Activated naive CD4-positive, alpha-beta T cell treated with anti-CD3 and anti-CD28 coated beads for 36 hours (primary cell): ENCODE data around the gene PEX14. TPM values are rescaled to one million over a fixed set of nuclear protein-coding genes. Genes with fewer than 3 reads are reported as not detected.

Experiments
- CTCF ChIA-PET: fragments of 350-600 bp; sonication (Branson Sonifier 250); formaldehyde crosslinking; loops from one replicate; lab custom pipeline; 2021; ENCODE audit warnings: antibody characterized with exemption; lab: Charles Lee
- DNase-seq: peaks from one replicate; pipeline ENCODE4 v3.0.0-alpha.2; 2020
- H3K27ac Mint-ChIP-seq: one replicate; pipeline ENCODE4 v1.8.0; 2021; ENCODE audit warnings: mild to moderate bottlenecking, mixed read lengths
- H3K27me3 Mint-ChIP-seq: one replicate; pipeline ENCODE4 v1.8.0; 2021; ENCODE audit warnings: low read depth, mixed read lengths
- H3K36me3 Mint-ChIP-seq: one replicate; pipeline ENCODE4 v1.8.0; 2021; ENCODE audit warnings: low read depth, mixed read lengths
- H3K4me1 Mint-ChIP-seq: one replicate; pipeline ENCODE4 v1.8.0; 2021; ENCODE audit warnings: low read depth, mixed read lengths
- H3K4me3 Mint-ChIP-seq: one replicate; pipeline ENCODE4 v1.8.0; 2021; ENCODE audit warnings: mild to moderate bottlenecking, moderate library complexity, mixed read lengths
- H3K9me3 Mint-ChIP-seq: one replicate; pipeline ENCODE4 v1.8.0; 2021; ENCODE audit warnings: mixed read lengths
- intact Hi-C: fragments of 100-400 bp; cut with micrococcal nuclease; formaldehyde crosslinking; loops from one replicate; pipeline ENCODE4 v1.15.1; 2023
- total RNA-seq, 2 experiments: library from RNA; stranded (reverse); gene quantifications; one replicate each; pipeline ENCODE4 v1.2.3, GENCODE V29; 2021

The PEX14 gene
- total RNA-seq, 2 experiments from 2014 or later, result 15.8 to 17.2 TPM

GRCh38 chr1:10540277-10541005, 65.7 kb downstream of the PEX14 start:
- CTCF ChIA-PET, result interaction anchor here (0.6 kb wide), 1 partner anchor 104 kb away, joined by 3 read pairs; no protein-coding TSS in a partner anchor
- Mint-ChIP-seq H3K9me3 (no peaks in the 10 kb centered on the region), H3K36me3 (peaks cover 20% of the 10 kb centered on the region), H3K4me3 (no peak overlapping the region), H3K27ac (no peak overlapping the region), H3K27me3 (no peaks in the 10 kb centered on the region), H3K4me1 (peaks cover 18% of the 10 kb centered on the region)
- DNase-seq, result no peak
- intact Hi-C loops, result no loop called here

GRCh38 chr1:10541286-10541685, 66.5 kb downstream of the PEX14 start:
- intact Hi-C loops, result no loop called here
- DNase-seq, result no peak
- Mint-ChIP-seq H3K27me3 (no peaks in the 10 kb centered on the region), H3K9me3 (no peaks in the 10 kb centered on the region), H3K36me3 (peaks cover 17% of the 10 kb centered on the region), H3K4me3 (no peak overlapping the region), H3K27ac (no peak overlapping the region), H3K4me1 (peaks cover 18% of the 10 kb centered on the region)
- CTCF ChIA-PET, result no interaction called here

- no peak for DNase-seq
- CTCF ChIA-PET, result no interaction called here
- Mint-ChIP-seq H3K36me3 (peaks cover 12% of the 10 kb centered on the region), H3K27ac (no peak overlapping the region), H3K9me3 (no peaks in the 10 kb centered on the region), H3K4me1 (peaks cover 23% of the 10 kb centered on the region), H3K4me3 (no peak overlapping the region), H3K27me3 (no peaks in the 10 kb centered on the region)
- intact Hi-C loops, result no loop called here
Measured at GRCh38 chr1:10544239-10544638, 69.5 kb downstream of the PEX14 start.

DNA sequence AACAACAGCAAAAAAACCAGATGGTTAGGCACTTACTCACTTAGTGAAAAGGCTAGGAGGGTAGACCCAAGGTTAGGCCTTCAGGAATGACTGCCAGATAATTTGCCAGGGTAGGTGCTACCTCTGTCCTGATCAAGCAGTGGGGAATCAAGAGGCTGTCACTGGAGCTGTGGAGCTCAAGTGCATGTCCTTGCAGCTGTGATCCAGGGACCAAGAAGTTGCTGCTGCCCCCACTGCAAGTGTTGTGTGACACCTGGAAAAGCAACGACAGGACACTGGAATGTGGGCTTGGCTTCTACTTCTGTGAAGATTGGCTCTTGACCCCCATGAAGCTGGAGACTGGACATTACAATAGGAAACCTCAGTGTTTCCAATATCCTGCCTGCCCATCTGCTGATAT, 72.1 kb downstream of the PEX14 start:
- CTCF ChIA-PET, result interaction anchor here (1.1 kb wide), 1 partner anchor 8 kb away, joined by 5 read pairs; no protein-coding TSS in a partner anchor
- DNase-seq, result no peak
- H3K4me1 Mint-ChIP-seq, result peaks cover 23% of the 10 kb centered on the region
- peaks cover 7% of the 10 kb centered on the region for H3K36me3 Mint-ChIP-seq
- H3K27me3 Mint-ChIP-seq, result no peaks in the 10 kb centered on the region
- H3K9me3 Mint-ChIP-seq, result no peaks in the 10 kb centered on the region
- no peak overlapping the region for H3K27ac Mint-ChIP-seq
- intact Hi-C loops, result no loop called here
- no peak overlapping the region for H3K4me3 Mint-ChIP-seq

DNA sequence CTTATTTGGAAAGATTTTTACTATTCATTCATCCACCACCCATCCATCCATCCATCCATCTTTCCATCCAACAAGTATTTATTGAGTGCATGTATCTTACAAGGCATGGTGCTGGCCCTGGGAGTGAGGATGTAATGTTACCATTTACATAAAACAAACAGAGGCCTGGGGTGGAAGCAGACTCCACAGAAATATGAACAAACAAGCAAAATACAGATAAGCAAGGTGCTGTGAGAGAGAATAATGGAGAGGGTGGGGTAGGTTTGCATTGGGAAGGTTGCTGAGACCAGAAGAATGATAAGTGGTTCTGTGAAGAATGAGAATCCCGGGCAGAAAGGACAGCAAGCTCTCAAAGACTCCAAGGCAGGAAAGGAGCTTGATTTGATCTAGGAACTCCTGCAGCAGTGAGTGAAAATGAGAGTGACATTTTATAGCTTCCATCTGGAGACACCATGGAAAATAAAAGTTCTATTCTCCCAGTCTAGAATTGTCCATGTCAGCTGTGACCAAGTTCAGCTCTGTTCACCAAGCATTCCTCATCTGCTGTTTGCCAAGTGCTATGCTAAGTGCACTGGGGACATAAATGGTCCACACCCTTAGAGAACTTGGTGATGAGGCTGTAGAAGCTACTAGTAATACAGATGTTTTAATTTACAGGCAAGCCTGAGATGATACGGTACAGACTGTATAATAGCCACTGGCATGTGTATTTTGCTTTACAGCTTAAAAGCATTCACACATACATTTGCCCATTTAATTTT, 75.3 kb downstream of the PEX14 start:
- H3K27me3 Mint-ChIP-seq, result no peaks in the 10 kb centered on the region
- no peaks in the 10 kb centered on the region for H3K36me3 Mint-ChIP-seq
- no peak for DNase-seq
- CTCF ChIA-PET, result no interaction called here
- H3K27ac Mint-ChIP-seq, result no peak overlapping the region
- H3K4me1 Mint-ChIP-seq, result peaks cover 12% of the 10 kb centered on the region
- H3K4me3 Mint-ChIP-seq, result no peak overlapping the region
- intact Hi-C loops, result no loop called here
- no peaks in the 10 kb centered on the region for H3K9me3 Mint-ChIP-seq

DNA sequence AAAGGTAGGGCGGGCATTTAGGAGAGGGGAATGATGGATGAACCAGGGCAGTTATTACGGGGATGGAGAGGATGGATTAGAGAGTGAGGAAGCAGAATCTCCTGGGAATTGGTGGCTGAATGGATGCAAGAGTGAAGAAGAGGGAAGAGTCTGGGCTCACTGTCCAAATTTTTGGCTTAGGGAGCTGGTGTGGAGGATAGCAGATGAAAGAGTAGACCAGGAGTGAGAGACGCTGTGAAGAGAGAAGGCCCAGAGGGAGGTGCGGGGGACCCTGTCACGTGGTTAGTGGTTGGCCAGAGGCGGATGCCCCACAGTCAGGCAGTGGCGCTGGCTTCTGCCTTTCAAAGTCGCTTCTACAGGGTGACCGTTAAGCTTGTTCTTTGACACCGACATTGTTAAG, 78.4 kb downstream of the PEX14 start:
- H3K9me3 Mint-ChIP-seq, result no peaks in the 10 kb centered on the region
- peaks cover 12% of the 10 kb centered on the region for H3K4me1 Mint-ChIP-seq
- H3K36me3 Mint-ChIP-seq, result no peaks in the 10 kb centered on the region
- CTCF ChIA-PET, result no interaction called here
- no peaks in the 10 kb centered on the region for H3K27me3 Mint-ChIP-seq
- H3K27ac Mint-ChIP-seq, result no peak overlapping the region
- no peak for DNase-seq
- H3K4me3 Mint-ChIP-seq, result no peak overlapping the region
- intact Hi-C loops, result no loop called here

GRCh38 chr1:10555635-10556429, 81.1 kb downstream of the PEX14 start:
- no peaks in the 10 kb centered on the region for H3K27me3 Mint-ChIP-seq
- no peaks in the 10 kb centered on the region for H3K9me3 Mint-ChIP-seq
- DNase-seq, result no peak
- no peak overlapping the region for H3K4me3 Mint-ChIP-seq
- intact Hi-C loops, result no loop called here
- H3K27ac Mint-ChIP-seq, result peak overlapping the region; percentile 56
- CTCF ChIA-PET, result interaction anchor here (1.0 kb wide), 1 partner anchor 9 kb away, joined by 5 read pairs; no protein-coding TSS in a partner anchor
- H3K36me3 Mint-ChIP-seq, result no peaks in the 10 kb centered on the region
- peaks cover 4% of the 10 kb centered on the region for H3K4me1 Mint-ChIP-seq

- H3K9me3 Mint-ChIP-seq, result no peaks in the 10 kb centered on the region
- CTCF ChIA-PET, result no interaction called here
- no peaks in the 10 kb centered on the region for H3K27me3 Mint-ChIP-seq
- H3K4me3 Mint-ChIP-seq, result no peak overlapping the region
- intact Hi-C loops, result no loop called here
- peaks cover 4% of the 10 kb centered on the region for H3K4me1 Mint-ChIP-seq
- H3K36me3 Mint-ChIP-seq, result no peaks in the 10 kb centered on the region
- no peak overlapping the region for H3K27ac Mint-ChIP-seq
- no peak for DNase-seq
Measured at GRCh38 chr1:10556430-10557005, 81.8 kb downstream of the PEX14 start.

- DNase-seq, result no peak
- Mint-ChIP-seq H3K4me1 (peaks cover 10% of the 10 kb centered on the region), H3K27me3 (no peaks in the 10 kb centered on the region), H3K4me3 (no peak overlapping the region), H3K36me3 (peaks cover 4% of the 10 kb centered on the region), H3K9me3 (no peaks in the 10 kb centered on the region), H3K27ac (no peak overlapping the region)
- intact Hi-C loops, result no loop called here
- CTCF ChIA-PET, result no interaction called here
Measured at GRCh38 chr1:10557714-10558113, 83.0 kb downstream of the PEX14 start.

- Mint-ChIP-seq H3K36me3 (peaks cover 9% of the 10 kb centered on the region), H3K27ac (no peak overlapping the region), H3K27me3 (no peaks in the 10 kb centered on the region), H3K4me3 (no peak overlapping the region), H3K4me1 (peaks cover 5% of the 10 kb centered on the region), H3K9me3 (peaks cover 6% of the 10 kb centered on the region)
- no peak for DNase-seq
- intact Hi-C loops, result no loop called here
- CTCF ChIA-PET, result interaction anchor here (0.7 kb wide), 1 partner anchor 630 kb away, joined by 3 read pairs; the partner anchor contains the start of gene ANGPTL7
Measured at GRCh38 chr1:10559386-10559785, 84.6 kb downstream of the PEX14 start.

- H3K27me3 Mint-ChIP-seq, result no peaks in the 10 kb centered on the region
- intact Hi-C loops, result loop anchor here (5.0 kb wide), 1 partner anchor 64 kb away; no protein-coding TSS in a partner anchor
- peaks cover 5% of the 10 kb centered on the region for H3K4me1 Mint-ChIP-seq
- CTCF ChIA-PET, result interaction anchor here (0.9 kb wide), 2 partner anchors 19 to 349 kb away, joined by 3 to 4 read pairs; no protein-coding TSS in a partner anchor
- DNase-seq, result no peak
- H3K36me3 Mint-ChIP-seq, result peaks cover 9% of the 10 kb centered on the region
- H3K9me3 Mint-ChIP-seq, result peaks cover 8% of the 10 kb centered on the region
- no peak overlapping the region for H3K4me3 Mint-ChIP-seq
- no peak overlapping the region for H3K27ac Mint-ChIP-seq
Measured at GRCh38 chr1:10561497-10561896, 86.7 kb downstream of the PEX14 start.

DNA sequence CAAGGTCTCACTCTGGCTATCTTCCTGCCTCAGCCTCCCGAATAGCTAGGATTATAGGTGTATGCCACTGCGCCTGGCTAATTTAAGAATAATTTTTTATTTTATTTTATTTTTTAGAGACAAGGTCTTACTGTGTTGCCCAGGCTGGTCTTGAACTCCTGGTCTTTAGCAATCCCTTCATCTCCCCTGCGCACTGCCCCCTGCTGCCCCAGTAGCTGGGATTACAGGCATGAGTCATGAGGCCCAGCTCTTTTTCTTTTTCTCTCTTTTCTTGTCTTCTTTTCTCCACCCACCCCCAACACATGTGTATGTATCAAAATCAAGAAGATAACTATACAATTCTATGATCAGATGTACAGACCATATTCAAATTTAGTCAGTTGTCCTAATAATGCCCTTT, 87.2 kb downstream of the PEX14 start:
- Mint-ChIP-seq H3K4me3 (no peak overlapping the region), H3K36me3 (peaks cover 9% of the 10 kb centered on the region), H3K27me3 (no peaks in the 10 kb centered on the region), H3K9me3 (peaks cover 8% of the 10 kb centered on the region), H3K27ac (no peak overlapping the region), H3K4me1 (peaks cover 5% of the 10 kb centered on the region)
- intact Hi-C loops, result loop anchor here (5.0 kb wide), 1 partner anchor 65 kb away; no protein-coding TSS in a partner anchor
- CTCF ChIA-PET, result interaction anchor here (0.9 kb wide), 2 partner anchors 19 to 348 kb away, joined by 3 to 4 read pairs; no protein-coding TSS in a partner anchor
- DNase-seq, result peak; percentile 25
